ENCODE data around the gene SGMS2.

- TF ChIP-seq POLR2A (IDR thresholded peaks at IDR 0.05; ENCODE audit: low read depth, low read length) = no peak
- no peak for TF ChIP-seq SPI1 (IDR thresholded peaks at IDR 0.05; ENCODE audit: low read depth, low read length)
- TF ChIP-seq POLR2AphosphoS5 (IDR thresholded peaks at IDR 0.05; ENCODE audit: low read depth, low read length) = no peak
These were observed 10.0 kb upstream of the SGMS2 start for GRCh38 chr4:107814758-107815157.
